Cardiac muscle cell (in vitro differentiated cells and primary cell): ENCODE measurements around the gene PRSS56. TPM values are rescaled to one million over a fixed set of nuclear protein-coding genes. Genes with fewer than 3 reads are reported as not detected.
A peak's percentile ranks its signal among the peaks of the same experiment; 100 is the strongest.

ENCODE experiments used
- DNase-seq, 2 donors: peaks; one replicate each; pipeline versions ENCODE4 v3.0.0 to v3.0.0-alpha.2; 2010 to 2017; ENCODE audit warnings: low read depth in 1 of 2, low spot score in 1 of 2
- H3K27ac ChIP-seq: fragments of 200-600 bp; sonication (generic); 2 replicates; pipeline ENCODE4 v1.5.1; 2016
- H3K27me3 ChIP-seq: fragments of 200-600 bp; sonication (generic); 2 replicates; pipeline ENCODE4 v1.6.0; 2016; ENCODE audit warnings: control low read depth
- H3K36me3 ChIP-seq: fragments of 200-600 bp; sonication (generic); 2 replicates; pipeline ENCODE4 v1.5.1; 2016; ENCODE audit warnings: control low read depth
- H3K4me1 ChIP-seq: fragments of 200-600 bp; sonication (generic); 2 replicates; pipeline ENCODE4 v1.8.1; 2017; ENCODE audit warnings: low read depth, mild to moderate bottlenecking, mixed run types
- H3K4me3 ChIP-seq: fragments of 200-600 bp; sonication (generic); 2 replicates; pipeline ENCODE4 v1.5.1; 2016; ENCODE audit warnings: mild to moderate bottlenecking
- H3K9me3 ChIP-seq: fragments of 200-600 bp; sonication (generic); 2 replicates; pipeline ENCODE4 v1.5.1; 2017; ENCODE audit warnings: low read depth, mild to moderate bottlenecking, control low read depth
- CTCF ChIP-seq: IDR thresholded peaks from 2 replicates; pipeline ENCODE4 v1.5.1; 2012; ENCODE audit warnings: low read depth, mild to moderate bottlenecking, low read length
- polyA plus RNA-seq: library from polyadenylated mRNA; unstranded; fragments of >200 nt; fragmentation: Nextera tagmentation; extraction: Ambion mirVana; gene quantifications from 2 replicates; pipeline ENCODE4 v1.2.1, GENCODE V29; 2016
- total RNA-seq: library from RNA; depleted of rRNA; stranded (reverse); fragments of >200 nt; gene quantifications from 2 replicates; pipeline ENCODE4 v1.2.3, GENCODE V29; 2016

Gene PRSS56
- total and polyA plus RNA-seq, 2 experiments from 2014 or later, result not detected

- no peaks in the 10 kb centered on the region for H3K9me3 ChIP-seq
- no peak for DNase-seq
- H3K36me3 ChIP-seq, result no peaks in the 10 kb centered on the region
- H3K4me3 ChIP-seq, result no peak overlapping the region
- H3K4me1 ChIP-seq, result peaks cover 2% of the 10 kb centered on the region
- TF ChIP-seq CTCF, result no peak
- no peak overlapping the region for H3K27ac ChIP-seq
- peaks cover 40% of the 10 kb centered on the region for H3K27me3 ChIP-seq
Measured at GRCh38 chr2:232525199-232525598, 5.0 kb downstream of the PRSS56 start.

- no peak within 1 kb of the TSS for H3K27ac ChIP-seq
- DNase-seq, result peak; percentile 30 to 36
Measured at GRCh38 chr2:232525791-232526371, 5.7 kb downstream of the PRSS56 start, which contains the start of gene CHRND. TSS of gene CHRND (plus strand) at chr2:232526160. CDS start at chr2:232526216, 56 bp downstream.

GRCh38 chr2:232526372-232526941 is 6.3 kb downstream of the PRSS56 start:
- TF ChIP-seq CTCF, result no peak
- Histone ChIP-seq H3K4me1 (peaks cover 2% of the 10 kb centered on the region), H3K9me3 (no peaks in the 10 kb centered on the region), H3K36me3 (no peaks in the 10 kb centered on the region), H3K27ac (no peak overlapping the region), H3K27me3 (peaks cover 27% of the 10 kb centered on the region), H3K4me3 (no peak overlapping the region)
- no peak for DNase-seq

More at GRCh38 chr2:232525791-232526371, 5.7 kb downstream of the PRSS56 start, which contains the start of gene CHRND:
- TF ChIP-seq CTCF, result no peak
- H3K36me3 ChIP-seq, result no peaks in the 10 kb centered on the region
- peaks cover 33% of the 10 kb centered on the region for H3K27me3 ChIP-seq
- H3K4me3 ChIP-seq, result no peak within 1 kb of the TSS
- H3K4me1 ChIP-seq, result peaks cover 2% of the 10 kb centered on the region
- H3K9me3 ChIP-seq, result no peaks in the 10 kb centered on the region

- no peak overlapping the region for H3K27ac ChIP-seq
- no peaks in the 10 kb centered on the region for H3K36me3 ChIP-seq
- TF ChIP-seq CTCF, result no peak
- H3K27me3 ChIP-seq, result peaks cover 12% of the 10 kb centered on the region
- DNase-seq, result no peak
- no peak overlapping the region for H3K4me3 ChIP-seq
- H3K4me1 ChIP-seq, result peaks cover 2% of the 10 kb centered on the region
- no peaks in the 10 kb centered on the region for H3K9me3 ChIP-seq
Measured at GRCh38 chr2:232527905-232528470, 7.8 kb downstream of the PRSS56 start.

- no peaks in the 10 kb centered on the region for H3K36me3 ChIP-seq
- no peak for DNase-seq
- H3K4me3 ChIP-seq, result no peak overlapping the region
- peaks cover 3% of the 10 kb centered on the region for H3K27me3 ChIP-seq
- H3K9me3 ChIP-seq, result no peaks in the 10 kb centered on the region
- H3K27ac ChIP-seq, result no peak overlapping the region
- H3K4me1 ChIP-seq, result peaks cover 2% of the 10 kb centered on the region
- no peak for TF ChIP-seq CTCF
Measured at GRCh38 chr2:232528746-232529460, 8.7 kb downstream of the PRSS56 start.
